CD4-positive, alpha-beta T cell treated with Interferon alpha-2 for 1 hour (primary cell): ENCODE data around the gene ARHGAP29.
"Not testable (repeated sequence)": the region's sequence is repeated elsewhere in the genome, so short reads cannot be mapped to it uniquely, and the experiment has no call there.

Experiments
- DNase-seq, 2 donors: peaks; one replicate each; pipeline ENCODE4 v3.0.0-alpha.2; 2020 to 2022

ARHGAP29 gene

DNA sequence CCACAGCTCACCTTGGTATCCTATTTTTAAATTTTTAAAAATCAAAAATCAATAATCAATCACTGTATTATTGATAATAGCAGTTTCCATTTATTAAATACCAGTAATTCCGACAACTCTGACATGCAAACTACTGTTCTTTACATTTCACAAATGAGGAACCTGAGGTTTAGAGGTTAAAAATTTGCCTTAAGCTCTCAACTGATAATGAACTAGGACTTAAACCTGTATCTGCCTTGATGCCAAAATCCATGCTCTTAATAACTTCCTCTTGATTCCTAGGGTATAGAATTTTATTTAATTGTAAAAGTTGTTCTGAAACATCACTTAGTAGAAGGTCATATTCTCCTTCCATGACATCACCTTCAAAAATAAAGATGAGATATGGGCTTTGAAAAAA is 5.6 kb downstream of the ARHGAP29 start:
- DNase-seq = no peak

DNA sequence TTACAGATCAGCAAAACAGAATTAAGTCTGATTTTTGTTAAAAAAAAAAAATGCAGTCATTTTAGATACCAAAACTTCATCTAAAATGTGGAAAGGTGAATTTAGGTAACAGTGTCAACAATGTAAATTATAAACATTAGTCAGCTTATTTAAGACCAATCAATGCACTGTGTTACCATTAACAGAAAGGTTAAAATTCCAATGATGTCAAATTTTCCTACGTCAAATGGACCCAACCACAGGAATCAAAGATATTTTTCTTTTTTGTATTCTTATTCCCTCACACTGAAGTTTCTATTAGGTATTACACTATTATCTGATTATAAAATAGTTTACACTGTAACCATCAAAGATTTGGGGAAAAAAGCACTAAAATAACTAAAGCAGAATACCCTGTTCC is 6.5 kb downstream of the ARHGAP29 start:
- no peak for DNase-seq

DNA sequence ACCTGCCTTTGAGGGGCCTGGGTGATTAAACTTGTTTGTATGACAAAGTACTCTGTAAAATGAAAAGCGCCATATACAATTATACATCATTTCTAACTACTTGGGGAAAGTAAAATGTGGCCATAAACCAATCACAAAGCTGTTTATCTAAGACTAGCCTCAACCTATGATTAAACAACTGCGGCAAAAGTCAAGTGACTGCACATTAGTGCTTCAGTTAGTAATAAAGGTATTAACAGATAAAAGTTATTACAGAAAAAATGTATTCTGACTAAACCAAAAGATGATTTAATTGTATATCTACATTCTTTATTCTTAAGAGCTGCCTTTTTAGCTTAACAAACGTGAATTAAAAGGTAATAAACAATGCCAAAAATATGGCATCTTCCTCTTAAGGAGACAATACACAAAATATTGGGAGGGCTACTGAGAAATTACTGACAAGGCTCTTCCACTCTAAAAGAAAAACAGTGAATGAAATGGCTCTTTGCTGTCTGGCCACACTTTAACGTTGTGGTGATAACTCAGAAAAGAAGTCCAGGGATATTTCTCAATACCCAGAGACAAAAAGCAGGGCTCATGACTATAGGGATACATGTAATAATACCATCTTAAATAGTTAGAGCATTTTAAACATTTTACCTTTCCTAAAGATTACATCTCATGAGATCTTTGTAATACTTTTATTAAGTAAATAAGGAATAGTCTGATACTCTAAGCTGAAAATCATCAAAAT is 8.6 kb downstream of the ARHGAP29 start:
- DNase-seq = no peak

DNA sequence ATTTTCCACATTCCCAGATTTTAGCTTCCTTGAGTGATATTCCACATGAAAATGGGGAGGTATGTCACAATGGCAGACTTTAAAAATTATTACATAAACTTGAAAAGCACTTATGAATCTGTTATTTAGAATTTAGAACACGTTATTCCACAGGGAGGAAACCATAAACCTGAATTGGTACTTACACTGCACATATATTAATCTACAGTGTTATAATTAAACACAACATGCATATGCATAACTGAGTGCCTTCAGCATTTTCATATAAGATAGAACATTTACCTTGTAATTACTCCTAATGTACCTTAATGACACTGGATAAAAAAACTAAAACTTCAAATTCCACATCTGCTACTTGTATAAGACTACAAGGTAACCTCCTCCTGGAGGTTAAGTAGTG is 9.8 kb downstream of the ARHGAP29 start:
- DNase-seq = no peak

DNA sequence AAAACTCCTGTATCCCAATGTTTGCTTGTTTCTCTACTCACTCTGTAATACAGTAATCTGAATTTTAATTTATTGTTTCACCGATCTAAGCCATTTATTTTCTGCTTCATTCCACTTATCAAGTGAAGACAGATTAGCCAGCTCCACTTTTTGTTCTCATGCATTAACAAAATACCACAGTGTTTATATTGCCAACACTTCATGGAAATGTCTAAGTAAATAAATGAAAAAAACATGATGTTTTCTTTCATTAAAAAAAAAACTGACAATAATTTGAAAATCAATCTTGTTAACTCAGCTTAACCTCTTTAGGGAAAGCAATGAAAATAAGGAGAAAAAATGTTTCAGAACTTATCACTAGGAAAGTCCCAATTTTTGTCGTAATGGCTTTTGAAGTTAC is 11.5 kb downstream of the ARHGAP29 start:
- no peak for DNase-seq

DNA sequence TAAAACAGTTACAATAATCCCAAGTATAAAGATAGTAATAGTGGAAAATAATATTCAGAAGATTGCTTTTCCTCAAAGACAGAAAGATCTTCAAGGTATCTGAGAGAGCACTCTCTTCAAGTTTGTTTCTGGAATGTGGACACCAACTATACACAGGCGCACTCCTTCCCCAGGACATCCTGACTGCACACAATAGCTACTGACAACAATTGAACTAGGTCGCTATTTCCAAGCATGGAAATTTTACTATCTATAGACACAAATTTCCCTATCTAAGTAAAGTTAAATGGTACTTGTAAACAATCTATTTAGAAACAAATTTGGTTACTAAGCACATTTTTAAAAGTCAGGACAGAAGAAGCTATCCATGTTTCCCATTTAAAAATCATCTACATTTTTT is 19.1 kb downstream of the ARHGAP29 start:
- DNase-seq = no peak

GRCh38 chr1:94215955-94216354 is 21.4 kb downstream of the ARHGAP29 start:
- DNase-seq = no peak

- DNase-seq = no peak
Measured at GRCh38 chr1:94209982-94210381, 27.4 kb downstream of the ARHGAP29 start.

- no peak for DNase-seq
Measured at GRCh38 chr1:94209425-94209824, 28.0 kb downstream of the ARHGAP29 start.

DNA sequence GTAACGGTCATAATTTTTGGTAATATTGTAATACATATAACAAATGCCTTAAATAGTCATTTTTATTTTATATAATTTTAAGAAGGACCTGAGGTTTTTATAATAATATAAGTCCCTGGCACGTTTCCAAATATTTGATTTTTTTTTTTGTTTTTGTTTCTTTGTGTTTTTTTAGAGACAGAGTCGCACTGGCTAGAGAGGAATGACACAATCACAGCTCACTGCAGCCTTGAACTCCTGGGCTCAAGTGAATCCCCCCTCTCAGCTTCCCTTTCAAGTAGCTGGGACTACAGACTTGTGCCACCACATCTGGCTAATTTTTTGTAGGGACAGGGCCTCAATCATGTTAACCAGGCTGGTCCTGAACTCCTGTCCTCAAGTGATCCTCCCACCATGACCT is 29.7 kb downstream of the ARHGAP29 start:
- DNase-seq = no peak

- DNase-seq = no peak
Measured at GRCh38 chr1:94205639-94206038, 31.7 kb downstream of the ARHGAP29 start.

DNA sequence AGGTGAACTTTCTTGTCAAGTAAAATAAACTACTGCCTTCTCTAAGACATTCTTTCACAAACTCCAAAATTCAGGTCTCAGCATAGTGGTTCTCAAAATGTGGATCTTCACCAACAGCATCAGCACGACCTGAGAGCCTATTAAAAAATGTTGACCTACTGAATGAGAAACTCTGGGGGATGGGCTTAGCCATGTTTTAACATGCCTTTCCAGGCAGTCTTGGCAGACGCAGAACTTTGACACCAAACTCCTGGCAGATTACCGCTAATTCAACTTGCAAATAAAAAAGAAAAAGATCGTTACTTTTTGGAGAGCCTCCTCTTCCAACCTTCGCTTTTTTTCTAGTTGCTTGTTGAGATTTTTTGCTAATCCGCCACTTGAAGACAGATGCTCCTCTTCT is 35.1 kb downstream of the ARHGAP29 start:
- no peak for DNase-seq

GRCh38 chr1:94199398-94199797 is 38.0 kb downstream of the ARHGAP29 start:
- DNase-seq = no peak

- DNase-seq = no peak
Measured at GRCh38 chr1:94194079-94194865, 43.1 kb downstream of the ARHGAP29 start.

GRCh38 chr1:94193128-94193527 is 44.3 kb downstream of the ARHGAP29 start:
- no peak for DNase-seq

DNA sequence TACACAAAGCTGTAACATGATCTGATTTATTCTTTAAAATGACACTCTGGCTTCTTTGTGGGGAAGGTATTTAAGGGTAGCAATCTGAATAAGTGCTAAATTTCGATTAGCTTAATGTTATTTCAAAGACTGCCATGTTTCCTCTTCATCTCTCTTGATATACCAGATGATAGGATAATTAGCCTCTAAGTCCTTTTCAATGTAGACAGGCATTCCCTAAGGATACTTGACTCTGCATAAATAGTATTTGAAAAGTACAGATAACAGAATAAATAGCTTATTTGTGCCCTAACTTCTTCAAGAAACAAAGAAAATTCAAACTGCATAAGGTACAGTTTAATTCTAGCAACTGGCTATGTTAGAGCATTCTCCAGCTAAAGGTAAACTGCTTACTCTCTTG is 46.2 kb downstream of the ARHGAP29 start:
- no peak for DNase-seq

- DNase-seq = no peak
Measured at GRCh38 chr1:94186946-94187345, 50.4 kb downstream of the ARHGAP29 start.

GRCh38 chr1:94183197-94183815 is 54.1 kb downstream of the ARHGAP29 start:
- DNase-seq = no peak

DNA sequence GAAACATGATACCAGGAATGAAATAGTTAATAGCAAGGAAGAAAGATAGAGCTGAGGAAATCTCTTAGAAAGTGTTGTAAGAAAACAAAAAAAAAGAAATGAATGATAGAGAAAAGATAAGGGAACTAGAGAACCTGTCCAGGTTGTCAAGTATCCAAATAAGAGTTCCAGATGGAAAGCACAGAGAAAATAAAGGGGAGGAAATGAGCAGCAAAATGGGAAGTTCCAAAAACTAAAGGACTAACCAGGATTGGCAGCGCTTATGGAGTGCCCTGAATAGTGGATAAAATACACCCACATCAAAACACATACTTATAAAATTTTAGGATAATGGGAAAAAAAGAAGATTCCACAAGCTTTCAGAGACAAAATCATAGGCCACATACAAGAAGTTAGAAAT is 55.2 kb downstream of the ARHGAP29 start:
- DNase-seq = no peak

DNA sequence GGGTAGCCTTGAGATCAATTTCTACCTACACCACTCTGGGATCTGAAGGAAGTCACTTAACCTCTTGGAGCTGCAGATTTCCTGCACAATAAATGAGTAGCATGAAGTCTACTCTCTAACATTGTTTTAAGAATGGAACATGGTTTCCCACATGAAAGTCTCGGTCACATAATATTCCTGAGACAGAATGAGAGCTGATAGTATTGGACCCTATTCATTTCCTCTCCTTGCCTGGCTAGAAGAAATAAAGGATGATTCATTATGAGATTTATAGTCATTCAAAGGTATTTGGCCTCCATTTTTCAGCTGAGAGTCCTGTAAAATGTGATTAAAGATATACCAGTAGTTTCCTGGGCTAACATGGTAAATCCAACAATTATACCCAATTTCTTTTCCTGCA is 56.7 kb downstream of the ARHGAP29 start:
- DNase-seq = no peak

DNA sequence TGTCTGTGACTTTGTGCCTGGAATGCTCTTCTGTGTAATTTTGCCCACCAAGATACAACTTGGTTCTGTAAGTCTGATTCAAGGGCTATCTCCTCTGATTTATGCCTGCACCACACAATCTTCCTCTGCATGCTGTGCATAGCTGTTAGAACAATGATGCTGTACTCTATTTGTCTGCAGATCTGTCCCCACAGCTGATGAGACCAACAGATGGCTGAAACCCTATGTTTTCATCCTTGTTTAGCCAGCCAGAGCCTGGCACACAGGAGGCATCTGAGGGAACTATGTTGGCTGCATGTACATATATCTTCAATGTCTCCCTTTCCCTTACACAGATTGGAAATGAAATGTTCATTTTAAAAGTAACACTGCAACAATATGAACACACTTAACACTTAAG is 58.5 kb downstream of the ARHGAP29 start:
- no peak for DNase-seq

DNA sequence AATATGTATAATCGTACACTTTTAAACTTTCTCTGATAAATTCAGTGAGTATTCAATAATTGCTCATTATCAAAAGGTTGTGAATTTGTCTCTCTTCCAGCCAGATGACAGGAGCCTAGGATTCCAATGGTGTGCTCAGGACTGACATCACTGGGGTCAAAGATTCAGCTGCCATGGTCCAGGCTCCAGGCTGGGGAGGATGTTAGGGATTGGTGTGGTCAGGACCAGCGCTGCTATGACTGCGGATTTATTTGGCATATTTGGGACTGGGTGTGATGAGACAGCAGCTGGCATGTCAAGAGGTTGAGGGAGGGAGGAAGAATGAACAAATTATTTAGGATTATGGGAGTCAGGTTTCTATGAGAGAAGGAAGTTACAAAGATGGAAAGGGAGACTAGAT is 68.3 kb downstream of the ARHGAP29 start:
- no peak for DNase-seq

GRCh38 chr1:94165843-94166242 is 71.5 kb downstream of the ARHGAP29 start:
- DNase-seq = no peak

DNA sequence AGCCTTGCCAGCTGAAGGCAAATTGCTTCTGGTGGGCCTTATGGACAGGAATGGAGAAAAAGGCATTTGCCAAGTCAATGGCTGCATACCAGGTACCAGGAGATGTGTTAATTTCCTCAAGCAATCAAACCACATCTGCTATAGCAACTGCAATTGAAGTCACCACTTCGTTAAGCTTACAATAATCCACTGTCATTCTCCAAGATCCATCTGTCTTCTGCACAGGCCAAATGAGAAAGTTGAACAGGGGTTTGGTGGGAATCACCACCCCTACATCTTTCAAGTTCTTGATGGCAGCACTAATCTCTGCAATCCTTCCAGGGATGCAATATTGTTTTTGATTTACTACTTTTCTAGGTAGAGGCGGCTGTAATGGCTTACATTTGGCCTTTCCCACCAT is 72.5 kb downstream of the ARHGAP29 start:
- not testable (repeated sequence) for DNase-seq
